ENCODE measurements around the gene ZNF835. TPM values are rescaled to one million over a fixed set of nuclear protein-coding genes. Genes with fewer than 3 reads are reported as not detected.

Gene ZNF835
- total RNA-seq, 1 donor from 2014 or later: 0.17 TPM

DNA sequence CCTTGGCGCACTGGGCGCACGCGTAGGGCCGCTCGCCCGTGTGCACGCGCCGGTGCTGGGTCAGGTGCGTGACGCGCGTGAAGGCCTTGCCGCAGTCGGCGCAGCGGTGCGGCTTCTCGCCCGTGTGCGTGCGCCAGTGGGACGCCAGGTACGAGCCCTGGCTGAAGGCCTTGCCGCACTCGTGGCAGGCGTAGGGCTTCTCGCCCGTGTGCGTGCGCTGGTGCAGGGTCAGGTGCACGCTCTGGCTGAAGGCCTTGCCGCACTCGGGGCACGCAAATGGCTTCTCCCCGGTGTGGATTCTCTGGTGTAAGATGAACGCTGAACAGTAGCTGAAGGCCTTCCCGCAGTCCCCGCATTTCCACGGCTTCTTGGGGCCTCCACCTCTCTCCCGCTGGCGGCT, 7.0 kb downstream of the ZNF835 start:
- TF ChIP-seq, protein P1, sequence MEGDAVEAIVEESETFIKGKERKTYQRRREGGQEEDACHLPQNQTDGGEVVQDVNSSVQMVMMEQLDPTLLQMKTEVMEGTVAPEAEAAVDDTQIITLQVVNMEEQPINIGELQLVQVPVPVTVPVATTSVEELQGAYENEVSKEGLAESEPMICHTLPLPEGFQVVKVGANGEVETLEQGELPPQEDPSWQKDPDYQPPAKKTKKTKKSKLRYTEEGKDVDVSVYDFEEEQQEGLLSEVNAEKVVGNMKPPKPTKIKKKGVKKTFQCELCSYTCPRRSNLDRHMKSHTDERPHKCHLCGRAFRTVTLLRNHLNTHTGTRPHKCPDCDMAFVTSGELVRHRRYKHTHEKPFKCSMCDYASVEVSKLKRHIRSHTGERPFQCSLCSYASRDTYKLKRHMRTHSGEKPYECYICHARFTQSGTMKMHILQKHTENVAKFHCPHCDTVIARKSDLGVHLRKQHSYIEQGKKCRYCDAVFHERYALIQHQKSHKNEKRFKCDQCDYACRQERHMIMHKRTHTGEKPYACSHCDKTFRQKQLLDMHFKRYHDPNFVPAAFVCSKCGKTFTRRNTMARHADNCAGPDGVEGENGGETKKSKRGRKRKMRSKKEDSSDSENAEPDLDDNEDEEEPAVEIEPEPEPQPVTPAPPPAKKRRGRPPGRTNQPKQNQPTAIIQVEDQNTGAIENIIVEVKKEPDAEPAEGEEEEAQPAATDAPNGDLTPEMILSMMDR (IDR thresholded peaks at IDR 0.05; ENCODE audit: unreplicated experiment): no peak
- no peaks in the 10 kb centered on the region for H3K36me3 Mint-ChIP-seq (ENCODE audit: insufficient read depth)
- no peaks in the 10 kb centered on the region for H3K4me1 Mint-ChIP-seq (ENCODE audit: low read depth)
- H3K27ac Mint-ChIP-seq: no peak overlapping the region
- no peaks in the 10 kb centered on the region for H3K27me3 Mint-ChIP-seq
- H3K4me3 Mint-ChIP-seq (ENCODE audit: low read depth): no peak overlapping the region
- no peak for DNase-seq (ENCODE audit: low spot score, unreplicated experiment)
- H3K9me3 Mint-ChIP-seq (ENCODE audit: low read depth): peaks cover 25% of the 10 kb centered on the region

DNA sequence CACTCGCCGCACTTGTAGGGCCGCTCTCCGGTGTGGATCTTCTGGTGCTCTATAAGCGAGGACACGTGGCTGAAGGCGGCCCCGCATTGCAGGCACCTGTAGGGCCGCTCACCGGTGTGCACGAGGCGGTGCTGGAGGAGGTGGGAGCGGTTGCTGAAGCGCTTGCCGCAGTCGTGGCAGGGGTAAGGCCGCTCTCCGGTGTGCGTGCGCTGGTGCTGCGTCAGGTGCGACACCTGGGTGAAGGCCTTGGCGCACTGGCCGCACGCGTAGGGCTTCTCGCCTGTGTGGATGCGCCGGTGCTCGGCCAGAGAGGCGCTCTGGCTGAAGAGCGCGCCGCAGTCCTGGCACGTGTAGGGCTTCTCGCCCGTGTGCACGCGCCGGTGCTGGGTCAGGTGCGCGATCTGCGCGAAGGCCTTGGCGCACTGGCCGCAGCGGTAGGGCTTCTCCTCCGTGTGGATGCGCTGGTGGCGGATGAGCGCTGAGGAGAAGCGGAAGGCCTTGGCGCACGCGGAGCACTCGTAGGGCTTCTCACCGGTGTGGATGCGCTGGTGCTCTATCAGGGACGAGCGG, 7.5 kb downstream of the ZNF835 start:
- no peak for DNase-seq (ENCODE audit: low spot score, unreplicated experiment)
- no peak overlapping the region for H3K4me3 Mint-ChIP-seq (ENCODE audit: low read depth)
- TF ChIP-seq, protein P1 (IDR thresholded peaks at IDR 0.05; ENCODE audit: unreplicated experiment): no peak
- no peak overlapping the region for H3K27ac Mint-ChIP-seq
- no peaks in the 10 kb centered on the region for H3K4me1 Mint-ChIP-seq (ENCODE audit: low read depth)
- no peaks in the 10 kb centered on the region for H3K27me3 Mint-ChIP-seq
- H3K36me3 Mint-ChIP-seq (ENCODE audit: insufficient read depth): peaks cover 3% of the 10 kb centered on the region
- H3K9me3 Mint-ChIP-seq (ENCODE audit: low read depth): peaks cover 27% of the 10 kb centered on the region

DNA sequence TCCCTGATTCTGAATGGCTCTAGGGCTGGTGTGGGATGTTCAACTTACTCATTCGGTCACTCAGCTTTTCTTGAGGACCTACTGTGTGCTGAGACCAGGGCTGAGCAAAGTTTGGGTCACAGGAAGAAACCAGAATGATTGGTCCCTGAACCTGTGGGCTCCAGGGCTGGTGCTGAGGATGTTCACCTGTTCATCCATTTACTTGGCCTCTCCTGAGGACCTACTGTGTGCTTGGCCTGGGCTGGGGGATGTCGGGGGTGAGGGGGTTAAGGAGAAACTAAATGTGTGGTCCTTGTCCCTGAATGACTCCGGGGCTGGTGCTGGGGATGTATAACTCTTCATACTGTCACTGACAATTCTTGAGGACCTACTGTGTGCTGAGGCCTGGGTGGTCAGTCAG, 10.3 kb downstream of the ZNF835 start:
- H3K4me3 Mint-ChIP-seq (ENCODE audit: low read depth): no peak overlapping the region
- TF ChIP-seq, protein P1 (IDR thresholded peaks at IDR 0.05; ENCODE audit: unreplicated experiment): no peak
- peaks cover 3% of the 10 kb centered on the region for H3K36me3 Mint-ChIP-seq (ENCODE audit: insufficient read depth)
- H3K9me3 Mint-ChIP-seq (ENCODE audit: low read depth): peaks cover 30% of the 10 kb centered on the region
- no peaks in the 10 kb centered on the region for H3K4me1 Mint-ChIP-seq (ENCODE audit: low read depth)
- no peak overlapping the region for H3K27ac Mint-ChIP-seq
- no peaks in the 10 kb centered on the region for H3K27me3 Mint-ChIP-seq
- no peak for DNase-seq (ENCODE audit: low spot score, unreplicated experiment)

DNA sequence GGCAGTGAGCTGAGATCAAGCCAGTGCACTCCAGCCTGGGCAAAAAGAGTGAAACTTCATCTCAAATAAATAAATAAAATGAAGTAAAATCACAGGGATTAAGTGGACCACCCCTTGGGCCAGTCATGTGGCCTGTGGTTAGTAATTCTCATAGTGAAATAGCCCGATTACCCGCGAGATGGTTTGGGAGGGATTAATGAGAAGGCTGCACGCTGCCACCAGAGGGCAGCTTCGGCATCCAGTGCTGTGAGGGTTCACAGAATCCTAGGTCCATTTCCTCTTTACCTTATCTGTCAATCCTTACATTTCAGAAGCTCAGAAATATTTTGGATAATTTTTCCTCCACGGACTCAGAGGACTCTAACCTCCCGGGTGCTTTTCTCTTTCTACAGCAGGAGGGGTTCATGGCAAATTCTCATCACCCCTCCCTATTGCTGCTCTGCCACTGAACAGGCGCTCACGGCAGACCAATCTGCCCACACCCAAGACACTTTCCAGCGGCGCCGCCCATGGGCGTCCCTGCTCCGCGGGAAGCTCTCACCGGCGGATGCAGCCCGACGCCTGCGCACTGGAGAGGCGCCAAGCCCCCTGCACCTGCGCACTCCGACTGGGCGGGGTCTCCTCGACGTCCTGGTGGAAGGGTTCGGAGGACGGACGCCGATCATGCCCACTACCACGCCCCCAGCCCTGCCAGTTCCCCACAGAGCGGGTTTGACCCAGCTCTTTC, 11.0 kb downstream of the ZNF835 start:
- Mint-ChIP-seq H3K27ac (no peak overlapping the region), H3K36me3 (ENCODE audit: insufficient read depth) (peaks cover 3% of the 10 kb centered on the region), H3K4me1 (ENCODE audit: low read depth) (no peaks in the 10 kb centered on the region), H3K4me3 (ENCODE audit: low read depth) (no peak overlapping the region), H3K9me3 (ENCODE audit: low read depth) (peaks cover 33% of the 10 kb centered on the region), H3K27me3 (no peaks in the 10 kb centered on the region)
- DNase-seq (ENCODE audit: low spot score, unreplicated experiment): no peak
- TF ChIP-seq, protein P1 (IDR thresholded peaks at IDR 0.05; ENCODE audit: unreplicated experiment): no peak

DNA sequence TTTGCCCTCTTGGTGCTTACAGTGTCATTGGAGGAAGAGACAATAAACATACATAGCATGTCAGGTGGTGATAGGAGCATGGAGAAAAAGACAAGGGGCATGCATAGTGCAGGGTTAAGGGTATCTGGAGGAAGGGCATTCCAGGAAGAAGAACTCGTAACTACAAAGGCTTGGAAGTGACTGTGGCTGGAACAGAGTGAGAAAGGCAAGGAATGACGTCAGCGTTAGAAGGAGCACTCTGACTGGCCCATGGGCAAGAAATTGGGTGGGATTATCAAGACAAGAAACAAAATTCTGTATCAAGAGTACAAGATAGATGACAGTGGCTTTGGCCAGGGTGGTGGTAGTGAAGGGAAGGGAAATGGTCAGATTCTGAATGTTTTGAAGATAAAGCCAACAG, 17.4 kb downstream of the ZNF835 start:
- Mint-ChIP-seq H3K36me3 (ENCODE audit: insufficient read depth) (peaks cover 16% of the 10 kb centered on the region), H3K4me3 (ENCODE audit: low read depth) (no peak overlapping the region), H3K27ac (no peak overlapping the region), H3K4me1 (ENCODE audit: low read depth) (no peaks in the 10 kb centered on the region), H3K9me3 (ENCODE audit: low read depth) (peaks cover 68% of the 10 kb centered on the region), H3K27me3 (no peaks in the 10 kb centered on the region)
- no peak for DNase-seq (ENCODE audit: low spot score, unreplicated experiment)
- TF ChIP-seq, protein P1 (IDR thresholded peaks at IDR 0.05; ENCODE audit: unreplicated experiment): no peak
